GM12878 (cell line): ENCODE data around the gene DGAT2. TPM values are rescaled to one million over a fixed set of nuclear protein-coding genes. Genes with fewer than 3 reads are reported as not detected.

Experiments
- ATAC-seq: fragments of 200-7000 bp; cut with Tn5 transposase; 3 replicates; pipeline ENCODE4 v1.9.1; 2020; ENCODE audit warnings: mild to moderate bottlenecking, moderate library complexity
- BruUV-seq: library from RNA; stranded (reverse); fragments of 400-500 nt; replicated peaks from 2 replicates; lab custom pipeline; 2021; lab: Mats Ljungman, UMichigan
- CTCF ChIA-PET: fragments of 300-600 bp; sonication (Branson Sonifier 250); formaldehyde crosslinking; extraction: SDS; loops from one replicate; lab custom pipeline; 2021; ENCODE audit warnings: inconsistent platforms; lab: Yijun Ruan, JAX
- POLR2A ChIA-PET: fragments of 350-600 bp; formaldehyde crosslinking; extraction: SDS; loops from one replicate; lab custom pipeline; 2021; ENCODE audit warnings: inconsistent platforms; lab: Charles Lee
- RAD21 ChIA-PET: fragments of 300-600 bp; sonication (Branson Sonifier 250); formaldehyde crosslinking; loops from one replicate; lab custom pipeline; 2023; ENCODE audit warnings: antibody characterized with exemption; ENCODE audit not compliant: unreplicated experiment; lab: Charles Lee
- SMC1A ChIA-PET: fragments of 300-600 bp; sonication (Branson Sonifier 250); formaldehyde crosslinking; loops from one replicate; lab custom pipeline; 2023; ENCODE audit not compliant: unreplicated experiment, uncharacterized antibody; lab: Charles Lee
- DNase-seq: peaks from one replicate; pipeline ENCODE4 v3.0.0-alpha.2; 2011; ENCODE audit warnings: low read depth, low spot score
- FAIRE-seq: peaks from 3 replicates; lab custom pipeline; 2011; peaks lifted over from hg19 to GRCh38; lab: Jason Lieb, UNC
- H2AFZ ChIP-seq: 2 replicates; pipeline ENCODE4 v1.6.0; 2011; ENCODE audit warnings: low read depth, low read length, control low read depth; ENCODE audit not compliant: control insufficient read depth
- H3K27ac ChIP-seq: 2 replicates; pipeline ENCODE4 v1.5.1; 2011; ENCODE audit warnings: control low read depth; ENCODE audit not compliant: control insufficient read depth, insufficient read depth
- H3K27me3 ChIP-seq, 2 experiments: replicated peaks in 1 of 2; 2 replicates each; pipeline versions ENCODE4 v1.6.0 to v1.6.1; 2011; ENCODE audit warnings: low read length in 1 of 2; ENCODE audit not compliant: control insufficient read depth in 2 of 2, insufficient read depth in 2 of 2
- H3K36me3 ChIP-seq, 2 experiments: 2 replicates each; pipeline ENCODE4 v1.5.1; 2011; ENCODE audit warnings: low read length in 1 of 2; ENCODE audit not compliant: control insufficient read depth in 2 of 2, insufficient read depth in 2 of 2
- H3K4me1 ChIP-seq: 2 replicates; pipeline ENCODE4 v1.6.1; 2011; ENCODE audit warnings: mild to moderate bottlenecking, low read length, moderate library complexity, mixed read lengths; ENCODE audit not compliant: control insufficient read depth, insufficient read depth
- H3K4me2 ChIP-seq: 2 replicates; pipeline ENCODE4 v1.6.0; 2011; ENCODE audit warnings: control low read depth; ENCODE audit not compliant: control insufficient read depth, insufficient read depth
- H3K4me3 ChIP-seq: fragments of 200-600 bp; sonication (generic); 2 replicates; pipeline ENCODE4 v1.5.1; 2016
- H3K79me2 ChIP-seq: 2 replicates; pipeline ENCODE4 v1.6.0; 2011; ENCODE audit warnings: low read length; ENCODE audit not compliant: control insufficient read depth, insufficient read depth
- H3K9ac ChIP-seq: 2 replicates; pipeline ENCODE4 v1.8.0; 2011; ENCODE audit warnings: low read length, control low read depth, mixed read lengths; ENCODE audit not compliant: control insufficient read depth, insufficient read depth
- H3K9me3 ChIP-seq: replicated peaks from 3 replicates; pipeline ENCODE4 v1.5.1; 2011; ENCODE audit warnings: mild to moderate bottlenecking, low read length; ENCODE audit not compliant: control insufficient read depth, insufficient read depth
- H4K20me1 ChIP-seq: 2 replicates; pipeline ENCODE4 v1.6.0; 2011; ENCODE audit not compliant: control insufficient read depth, insufficient read depth
- BMI1 ChIP-seq: fragments of 450-650 bp; IDR thresholded peaks from 2 replicates; pipeline ENCODE4 v1.6.1; 2016; ENCODE audit warnings: mild to moderate bottlenecking, moderate library complexity, borderline replicate concordance
- E2F8 ChIP-seq: fragments of 450-650 bp; IDR thresholded peaks from 2 replicates; pipeline ENCODE4 v1.6.1; 2018; ENCODE audit warnings: mild to moderate bottlenecking, low read depth, moderate library complexity; ENCODE audit not compliant: partially characterized antibody
- EED ChIP-seq: sonication (generic); IDR thresholded peaks from 2 replicates; pipeline ENCODE4 v1.6.1; 2016; ENCODE audit warnings: antibody characterized with exemption, low read depth
- HSF1 ChIP-seq: fragments of 150-350 bp; IDR thresholded peaks from 2 replicates; pipeline ENCODE4 v1.6.1; 2014; ENCODE audit warnings: mild to moderate bottlenecking, low read depth, low read length
- MAX ChIP-seq: IDR thresholded peaks from 2 replicates; pipeline ENCODE4 v1.6.1; 2012; ENCODE audit warnings: low read depth, low read length, improper control_type of control experiment
- NFYB ChIP-seq: IDR thresholded peaks from 2 replicates; pipeline ENCODE4 v1.6.1; 2011; ENCODE audit warnings: low read depth, mild to moderate bottlenecking, low read length, improper control_type of control experiment, moderate library complexity; ENCODE audit not compliant: insufficient read depth
- SMC3 ChIP-seq: IDR thresholded peaks from 2 replicates; pipeline ENCODE4 v1.6.1; 2011; ENCODE audit warnings: low read length, improper control_type of control experiment, borderline replicate concordance
- ZNF207 ChIP-seq: fragments of 450-650 bp; IDR thresholded peaks from 2 replicates; pipeline ENCODE4 v1.6.1; 2014; ENCODE audit warnings: antibody characterized with exemption, mild to moderate bottlenecking, borderline replicate concordance
- WGBS: methylation state at CpG from one replicate; pipeline ENCODE4 v1.1.6; 2016; ENCODE audit warnings: low lambda C conversion rate; ENCODE audit not compliant: insufficient replicate concordance, insufficient coverage; ENCODE audit errors: missing lambda C conversion rate; 5-methylcytosine and 5-hydroxymethylcytosine counted together
- in situ Hi-C: fragments of 300-500 bp; cut with MboI; formaldehyde crosslinking; loops from 9 replicates; pipeline ENCODE4 v1.14.3; 2018; ENCODE audit warnings: mixed read lengths
- intact Hi-C: fragments of 100-400 bp; cut with micrococcal nuclease; formaldehyde crosslinking; loops from one replicate; pipeline ENCODE4 v1.14.2; 2022; ENCODE audit not compliant: unreplicated experiment
- polyA plus RNA-seq, 11 experiments: library from polyadenylated mRNA; depleted of rRNA in 4 of 11; unstranded in 6 of 11; stranded (reverse) in 5 of 11; fragments of >200 nt; fragmentation: Nextera tagmentation in 4 of 11; fragmentation: Illumina TruSeq in 1 of 11; extraction: Ambion mirVana in 4 of 11; extraction: Trizol in 1 of 11; gene quantifications; 1 replicate in 1 of 11; 2 replicates in 10 of 11; pipeline versions ENCODE4 v1.2.1 to v1.2.3, GENCODE V29; 2011 to 2016; ENCODE audit warnings: inconsistent platforms in 2 of 11, missing spikeins in 2 of 11, low read depth in 1 of 11
- total RNA-seq, 4 experiments: library from RNA; depleted of rRNA in 3 of 4; stranded (reverse); fragments of >200 nt in 3 of 4; fragmentation: Illumina TruSeq in 1 of 4; extraction: Trizol in 1 of 4; gene quantifications; 2 replicates each; pipeline versions ENCODE4 v1.2.1 to v1.2.3, GENCODE V29; 2013 to 2021

DGAT2 gene
- total and polyA plus RNA-seq, 10 of the 15 experiments (the other 5 are each of a cell fraction or from before 2014, with no cell fraction given): 5.1 to 25.9 (median 17.6) TPM

GRCh38 chr11:75792997-75793800 lies 24.6 kb downstream of the DGAT2 start:
- H3K4me1 ChIP-seq: no peaks in the 10 kb centered on the region
- CTCF ChIA-PET: interaction anchor here (0.7 to 3.1 kb wide), 5 partner anchors 10 to 359 kb away, joined by 3 to 11 read pairs (median 6); no protein-coding TSS in a partner anchor
- BruUV-seq: no TSS peak
- ATAC-seq (no peak), FAIRE-seq (no peak)
- peaks cover 0 to 5% of the 10 kb centered on the region in 2 experiments; a peak in 1 of 4 replicates for H3K36me3 ChIP-seq
- H3K4me3 ChIP-seq: no peak overlapping the region
- no peaks in the 10 kb centered on the region for H3K9me3 ChIP-seq
- intact Hi-C loops: no loop called here
- in situ Hi-C loops: no loop called here
- H3K27ac ChIP-seq: no peak overlapping the region
- no peaks in the 10 kb centered on the region for H4K20me1 ChIP-seq
- TF ChIP-seq MAX: no peak
- no peak for TF ChIP-seq NFYB
- no peak for TF ChIP-seq ZNF207
- TF ChIP-seq HSF1: no peak
- TF ChIP-seq EED: no peak
- TF ChIP-seq BMI1: no peak
- TF ChIP-seq SMC3: no peak
- no peak for TF ChIP-seq E2F8
- TF ChIP-seq, all 136 proteins: peak for 0
- H2AFZ ChIP-seq: no peak overlapping the region
- ChIA-PET SMC1A (interaction anchor here (0.9 to 1.3 kb wide), 2 partner anchors 10 to 74 kb away, joined by 3 to 6 read pairs; no protein-coding TSS in a partner anchor), RAD21 (interaction anchor here (1.2 kb wide), 1 partner anchor 10 kb away, joined by 3 read pairs; no protein-coding TSS in a partner anchor), POLR2A (interaction anchor here (0.8 to 1.1 kb wide), 2 partner anchors 12 to 17 kb away, joined by 3 read pairs; no protein-coding TSS in a partner anchor)
- no peak for DNase-seq
- H3K27me3 ChIP-seq: no peaks in the 10 kb centered on the region
- no peaks in the 10 kb centered on the region for H3K79me2 ChIP-seq
- no peak overlapping the region for H3K4me2 ChIP-seq
- H3K9ac ChIP-seq: no peak overlapping the region
- 94% methylated on average over 12 of the region's 12 CpGs for WGBS
